GM12878 (cell line): ENCODE results near the gene SH3YL1.

Source experiments
- POLR2AphosphoS5 ChIP-seq: IDR thresholded peaks from 2 replicates; pipeline ENCODE4 v1.6.1; 2011; ENCODE audit warnings: mild to moderate bottlenecking, low read length, inconsistent platforms
- SUZ12 ChIP-seq: fragments of 200-600 bp; sonication (generic); IDR thresholded peaks from one replicate; pipeline ENCODE4 v1.6.1; 2018; ENCODE audit warnings: antibody characterized with exemption, mild to moderate bottlenecking; ENCODE audit not compliant: unreplicated experiment

GRCh38 chr2:305366-305765 is 41.5 kb upstream of the SH3YL1 start:
- no peak for TF ChIP-seq POLR2AphosphoS5
- no peak for TF ChIP-seq SUZ12
